Ovary (tissue), 9 donors: ENCODE measurements around the gene HLCS. TPM values are rescaled to one million over a fixed set of nuclear protein-coding genes. Genes with fewer than 3 reads are reported as not detected.

ENCODE experiments used
- DNase-seq, 5 donors: peaks; one replicate each; pipeline ENCODE4 v3.0.0-alpha.2; 2019 to 2020
- H3K27ac ChIP-seq, 2 donors: fragments of 200-600 bp; one replicate each; pipeline versions ENCODE4 v1.5.1 to v1.8.0; 2019 to 2022
- H3K27me3 ChIP-seq: fragments of 200-600 bp; one replicate; pipeline ENCODE4 v1.8.0; 2022
- H3K36me3 ChIP-seq: fragments of 200-600 bp; sonication (generic); one replicate; pipeline ENCODE4 v1.5.1; 2019
- H3K4me1 ChIP-seq: one replicate; pipeline ENCODE4 v1.8.1; 2013; ENCODE audit warnings: mild to moderate bottlenecking, moderate library complexity; ENCODE audit not compliant: insufficient read depth
- H3K4me3 ChIP-seq: fragments of 200-600 bp; sonication (generic); one replicate; pipeline ENCODE4 v1.5.1; 2017
- H3K9me3 ChIP-seq, 2 donors: fragments of 200-600 bp in 1 of 2; sonication (generic) in 1 of 2; one replicate each; pipeline versions ENCODE4 v1.5.1 to v1.8.1; 2013 to 2019; ENCODE audit warnings: mild to moderate bottlenecking in 1 of 2, moderate library complexity in 1 of 2
- EP300 ChIP-seq: sonication (generic); formaldehyde crosslinking; IDR thresholded peaks from one replicate; pipeline ENCODE4 v1.6.1; 2017; ENCODE audit warnings: antibody characterized with exemption
- POLR2A ChIP-seq: fragments of 450-650 bp; IDR thresholded peaks from one replicate; pipeline ENCODE4 v1.6.1; 2017; ENCODE audit warnings: antibody characterized with exemption, mild to moderate bottlenecking, moderate library complexity
- WGBS, 3 donors: extraction: QIAGEN DNeasy Blood & Tissue Kit in 1 of 3; methylation state at CpG; one replicate each; pipeline versions ENCODE4 v1.1.5 to v1.1.7; 2013 to 2017; 5-methylcytosine and 5-hydroxymethylcytosine counted together
- intact Hi-C, 4 donors: fragments of 100-400 bp; cut with DNase I; formaldehyde crosslinking; loops; one replicate each; pipeline versions ENCODE4 v1.11.0 to v1.15.1; 2022 to 2023
- polyA plus RNA-seq, 2 donors: library from polyadenylated mRNA; stranded (reverse); fragments of 200-250 nt in 1 of 2; fragments of 350-450 nt in 1 of 2; fragmentation: Illumina TruSeq in 1 of 2; extraction: RNeasy Lipid Tissue Mini Kit (QIAGEN cat#74804) in 1 of 2; gene quantifications; one replicate each; pipeline ENCODE4 v1.2.3, GENCODE V29; 2013 to 2014
- total RNA-seq, 7 donors: library from RNA; depleted of rRNA in 2 of 7; stranded (reverse); fragments of >200 nt in 2 of 7; fragmentation: NEBNext Ultra II Directional in 3 of 7; extraction: Animal tissue kit (Norgen Biotek cat#: 25700) in 3 of 7; gene quantifications; one replicate each; pipeline versions ENCODE4 v1.1.0 to v1.2.4, GENCODE V29; 2016 to 2023
- TF ChIP-seq, protein P1 (sequence below), 3 donors: fragments of 450-650 bp in 2 of 3; fragments of 200-600 bp in 1 of 3; IDR thresholded peaks; one replicate each; pipeline versions ENCODE4 v1.5.1 to v1.8.0; 2016 to 2022; ENCODE audit warnings: antibody characterized with exemption in 3 of 3, mild to moderate bottlenecking in 1 of 3
- donor health status: DM: no; HTN: no; CAD: no; lungs with moderate emphysema.
- donor health status: DM: no; HTN: no; CAD: no.
- donor health status: Bipolar disorder and iron deficiency.
- donor health status: DM: yes; HTN: yes; CAD: no.
- donor health status: DM: no; HTN: no; CAD: no.
- donor health status: DM: yes; HTN: yes; CAD: no.

The HLCS gene
- total and polyA plus RNA-seq, 9 donors = 4.0 to 20.3 (median 12.4) TPM

DNA sequence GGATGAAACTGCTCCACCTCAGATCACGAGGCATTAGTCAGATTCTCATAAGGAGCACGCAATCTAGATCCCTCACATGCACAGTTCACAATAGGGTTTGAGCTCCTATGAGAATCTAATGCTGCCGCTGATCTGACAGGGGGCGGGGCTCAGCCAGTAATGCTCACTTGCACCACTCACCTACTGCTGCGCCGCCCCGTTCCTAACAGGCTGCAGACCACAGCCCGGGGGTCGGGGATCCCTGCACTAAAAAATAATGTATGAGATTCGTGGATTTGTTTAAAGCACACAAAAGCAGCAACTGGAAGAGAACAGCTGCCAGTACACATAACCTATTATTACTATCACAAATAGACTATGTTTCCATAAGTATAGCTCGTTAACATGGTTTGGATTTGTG, 72.9 kb downstream of the HLCS start:
- TF ChIP-seq, protein P1, sequence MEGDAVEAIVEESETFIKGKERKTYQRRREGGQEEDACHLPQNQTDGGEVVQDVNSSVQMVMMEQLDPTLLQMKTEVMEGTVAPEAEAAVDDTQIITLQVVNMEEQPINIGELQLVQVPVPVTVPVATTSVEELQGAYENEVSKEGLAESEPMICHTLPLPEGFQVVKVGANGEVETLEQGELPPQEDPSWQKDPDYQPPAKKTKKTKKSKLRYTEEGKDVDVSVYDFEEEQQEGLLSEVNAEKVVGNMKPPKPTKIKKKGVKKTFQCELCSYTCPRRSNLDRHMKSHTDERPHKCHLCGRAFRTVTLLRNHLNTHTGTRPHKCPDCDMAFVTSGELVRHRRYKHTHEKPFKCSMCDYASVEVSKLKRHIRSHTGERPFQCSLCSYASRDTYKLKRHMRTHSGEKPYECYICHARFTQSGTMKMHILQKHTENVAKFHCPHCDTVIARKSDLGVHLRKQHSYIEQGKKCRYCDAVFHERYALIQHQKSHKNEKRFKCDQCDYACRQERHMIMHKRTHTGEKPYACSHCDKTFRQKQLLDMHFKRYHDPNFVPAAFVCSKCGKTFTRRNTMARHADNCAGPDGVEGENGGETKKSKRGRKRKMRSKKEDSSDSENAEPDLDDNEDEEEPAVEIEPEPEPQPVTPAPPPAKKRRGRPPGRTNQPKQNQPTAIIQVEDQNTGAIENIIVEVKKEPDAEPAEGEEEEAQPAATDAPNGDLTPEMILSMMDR (IDR thresholded peaks at IDR 0.05) = no peak
- no peak for TF ChIP-seq EP300
- TF ChIP-seq POLR2A = no peak
- H3K27me3 ChIP-seq = no peaks in the 10 kb centered on the region
- intact Hi-C loops = no loop called here
- no peak overlapping the region for H3K27ac ChIP-seq
- WGBS, 3 donors = 93 to 95% (median 95%) methylated on average over 11 of the region's 11 CpGs
- no peak for DNase-seq
- H3K4me3 ChIP-seq = no peak overlapping the region
- no peaks in the 10 kb centered on the region for H3K36me3 ChIP-seq
- H3K4me1 ChIP-seq = no peaks in the 10 kb centered on the region
- no peaks in the 10 kb centered on the region for H3K9me3 ChIP-seq

DNA sequence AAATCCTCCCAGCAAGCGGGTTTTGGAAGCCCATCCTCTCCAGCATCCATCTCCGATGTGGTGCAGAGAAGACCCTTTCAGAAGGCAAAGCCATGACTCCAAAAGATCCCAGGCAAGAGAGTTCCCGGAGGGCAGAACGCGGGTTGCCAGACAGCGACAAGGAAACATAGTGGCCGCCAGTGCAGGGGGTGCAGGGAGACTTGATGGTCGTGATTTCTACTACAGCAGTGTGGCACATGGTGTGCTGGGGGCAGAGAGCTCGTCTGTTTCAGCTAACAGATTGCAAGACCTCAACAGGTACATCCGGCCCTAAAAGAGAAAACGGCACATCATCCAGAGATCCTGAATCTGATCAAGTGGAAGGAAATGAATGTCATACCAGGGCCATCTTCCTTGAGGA, 74.3 kb downstream of the HLCS start:
- Histone ChIP-seq H3K4me3 (no peak overlapping the region), H3K36me3 (no peaks in the 10 kb centered on the region), H3K27me3 (no peaks in the 10 kb centered on the region), H3K9me3 (no peaks in the 10 kb centered on the region), H3K27ac (no peak overlapping the region), H3K4me1 (no peaks in the 10 kb centered on the region)
- no peak for DNase-seq
- TF ChIP-seq POLR2A (no peak), EP300 (no peak)
- TF ChIP-seq, protein P1 (IDR thresholded peaks at IDR 0.05) = no peak
- WGBS, 3 donors = 93 to 97% (median 97%) methylated on average over 11 of the region's 11 CpGs
- intact Hi-C loops = no loop called here

DNA sequence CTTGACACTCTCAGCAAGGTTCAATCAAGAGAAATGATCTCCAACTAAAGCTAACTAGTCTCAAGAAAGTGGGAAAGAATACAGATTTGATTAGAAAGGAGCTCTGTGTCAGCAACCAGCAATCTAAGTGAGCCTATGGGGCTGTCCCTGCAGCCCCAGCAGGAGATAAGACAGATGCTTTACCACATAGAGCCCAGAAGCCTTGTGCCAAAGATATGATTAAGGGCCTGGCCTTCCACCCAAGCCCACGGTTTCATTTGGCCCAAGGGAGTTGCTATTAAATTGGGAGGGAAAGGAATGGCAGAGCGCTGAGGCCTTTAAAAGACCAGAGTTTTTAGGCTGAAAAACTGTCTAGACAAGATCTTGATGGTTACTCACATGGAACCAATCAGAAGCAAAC, 74.8 kb downstream of the HLCS start:
- H3K27me3 ChIP-seq = no peaks in the 10 kb centered on the region
- TF ChIP-seq, protein P1 (IDR thresholded peaks at IDR 0.05) = no peak
- TF ChIP-seq EP300 (no peak), POLR2A (no peak)
- H3K4me3 ChIP-seq = no peak overlapping the region
- H3K4me1 ChIP-seq = no peaks in the 10 kb centered on the region
- H3K36me3 ChIP-seq = no peaks in the 10 kb centered on the region
- no peaks in the 10 kb centered on the region for H3K9me3 ChIP-seq
- 53 to 69% (median 67%) methylated on average over 2 of the region's 2 CpGs for WGBS, 3 donors
- DNase-seq = no peak
- no peak overlapping the region for H3K27ac ChIP-seq
- intact Hi-C loops = no loop called here

DNA sequence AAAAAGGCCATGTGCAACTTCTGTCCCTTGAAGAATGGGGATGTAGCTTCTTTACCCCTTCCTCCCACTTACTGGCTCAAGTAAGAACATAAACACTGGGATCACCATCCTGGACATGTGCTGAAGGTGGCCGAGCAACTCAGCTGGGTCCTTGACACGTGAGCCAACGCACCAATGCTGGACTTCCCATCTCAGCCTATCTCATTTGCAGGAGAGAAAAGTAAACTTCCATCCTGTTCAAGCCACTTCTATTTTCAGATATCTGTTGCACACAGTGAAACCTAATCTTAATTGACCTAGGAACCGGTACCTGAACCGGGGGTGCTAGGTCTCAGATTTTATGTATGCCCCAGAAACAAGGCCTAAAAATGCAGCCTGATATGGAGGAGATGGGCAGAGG, 75.3 kb downstream of the HLCS start:
- TF ChIP-seq, protein P1 (IDR thresholded peaks at IDR 0.05) = no peak
- no peak for TF ChIP-seq POLR2A
- no peak for TF ChIP-seq EP300
- Histone ChIP-seq H3K36me3 (no peaks in the 10 kb centered on the region), H3K4me1 (no peaks in the 10 kb centered on the region), H3K9me3 (no peaks in the 10 kb centered on the region), H3K4me3 (no peak overlapping the region), H3K27ac (no peak overlapping the region), H3K27me3 (no peaks in the 10 kb centered on the region)
- DNase-seq = no peak
- intact Hi-C loops = no loop called here
- 94 to 98% (median 94%) methylated on average over 5 of the region's 5 CpGs for WGBS, 3 donors

DNA sequence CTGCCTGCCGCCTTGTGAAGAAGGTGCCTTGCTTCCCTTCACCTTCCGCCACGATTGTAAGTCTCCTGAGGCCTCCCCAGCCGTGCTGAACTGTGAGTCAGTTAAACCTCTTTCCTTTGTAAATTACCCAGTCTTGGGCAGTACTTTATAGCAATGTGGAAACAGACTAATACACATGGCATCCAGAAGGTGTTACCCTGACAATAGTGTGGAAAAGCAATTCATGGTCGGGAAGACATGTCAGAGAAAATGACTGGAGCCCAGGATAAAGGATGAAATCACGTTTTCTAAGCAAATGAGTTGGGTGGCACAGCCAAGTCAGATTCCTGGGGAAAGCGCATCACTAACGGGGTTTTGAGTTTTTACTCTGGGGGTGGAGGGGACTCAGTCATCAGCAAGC, 76.4 kb downstream of the HLCS start:
- no peaks in the 10 kb centered on the region for H3K4me1 ChIP-seq
- TF ChIP-seq, protein P1 (IDR thresholded peaks at IDR 0.05) = no peak
- TF ChIP-seq EP300 (no peak), POLR2A (no peak)
- intact Hi-C loops = no loop called here
- no peaks in the 10 kb centered on the region for H3K27me3 ChIP-seq
- 91 to 95% (median 94%) methylated on average over 8 of the region's 8 CpGs for WGBS, 3 donors
- H3K36me3 ChIP-seq = no peaks in the 10 kb centered on the region
- H3K4me3 ChIP-seq = no peak overlapping the region
- no peak for DNase-seq
- H3K27ac ChIP-seq = no peak overlapping the region
- H3K9me3 ChIP-seq = no peaks in the 10 kb centered on the region
